Measurements from ENCODE around the gene RASGRP3.

DNA sequence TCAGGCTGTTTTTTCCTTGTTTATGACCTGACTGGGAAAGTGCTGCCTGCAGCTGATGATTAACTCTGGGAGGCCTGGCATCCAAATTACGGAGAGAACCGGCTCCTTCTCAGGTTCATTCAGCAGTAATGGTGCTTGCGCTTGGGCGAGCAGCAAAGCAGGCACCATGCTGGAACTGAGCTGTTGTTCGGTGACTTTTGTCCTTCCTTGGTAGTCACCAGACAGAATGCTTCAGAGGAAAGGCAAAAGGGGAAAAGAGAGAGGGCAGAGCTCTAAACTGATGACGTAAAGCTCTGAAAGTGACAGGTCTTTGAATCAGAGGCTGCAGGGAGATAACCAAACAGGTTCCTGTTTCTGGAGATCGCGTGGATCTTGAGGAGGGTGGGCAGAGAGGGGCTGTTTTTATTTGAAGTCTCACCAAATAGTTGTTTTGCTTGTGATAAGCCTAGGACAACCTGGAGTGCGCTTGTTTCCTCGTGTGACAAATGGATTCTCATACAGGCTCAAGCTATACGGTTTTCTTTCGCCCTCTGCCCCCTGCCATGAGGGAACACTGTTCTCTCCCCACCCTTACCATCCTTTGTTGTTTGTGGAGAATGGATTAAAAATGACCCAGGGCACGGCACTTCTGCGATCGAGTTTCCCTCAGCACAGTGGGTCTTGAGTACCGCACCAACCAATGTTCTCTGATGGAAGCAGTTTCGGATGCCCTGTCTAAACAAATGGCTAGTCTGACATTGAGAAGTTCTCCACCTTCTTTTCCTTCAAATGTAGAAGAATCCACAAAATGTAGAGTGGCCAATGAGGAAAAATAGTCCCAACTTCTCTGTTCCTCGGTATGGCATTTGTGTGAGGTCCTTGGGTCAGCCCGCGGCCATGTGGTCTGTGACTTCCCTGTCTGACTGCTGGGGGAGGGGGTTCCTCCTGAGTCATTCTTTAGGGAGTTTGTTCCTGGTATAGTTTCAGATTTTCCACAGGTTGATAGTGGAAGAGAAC is 1.3 kb downstream of the RASGRP3 start:
- no peak for TF ChIP-seq CTCF (conservative IDR thresholded peaks at IDR 0.05 in 1 of 2, IDR thresholded peaks at IDR 0.05 in 1 of 2; ENCODE audit: low read depth in 1 of 2, low read length in 2 of 2)
- TF ChIP-seq EZH2 (IDR thresholded peaks at IDR 0.05; ENCODE audit: low read length, missing control alignments), result no peak

Data from fibroblast of lung (primary cell).